OCI-LY7 (cell line): ENCODE measurements around the gene CHMP4B.

ENCODE experiments used
- CTCF ChIP-seq: fragments of 200-600 bp; sonication (generic); conservative IDR thresholded peaks from 2 replicates; pipeline ENCODE4 v1.5.1; 2014; ENCODE audit warnings: mild to moderate bottlenecking, antibody characterized with exemption, low read length, moderate library complexity, mixed read lengths
- EZH2phosphoT487 ChIP-seq: fragments of 200-600 bp; sonication (generic); IDR thresholded peaks from 2 replicates; pipeline ENCODE4 v1.6.1; 2018; ENCODE audit warnings: low read depth, borderline replicate concordance, mild to moderate bottlenecking, mixed run types, antibody characterized with exemption, low read length, moderate library complexity, mixed read lengths

- TF ChIP-seq CTCF (no peak), EZH2phosphoT487 (no peak)
These were observed 90.9 kb downstream of the CHMP4B start for GRCh38 chr20:33902011-33902410.
